GM21576 (cell line): ENCODE measurements around the gene CHMP4A.

Source experiments
- ATAC-seq: cut with Tn5 transposase; IDR thresholded peaks from one replicate; pipeline ENCODE4 v1.9.1; 2021; ENCODE audit warnings: mild to moderate bottlenecking, moderate library complexity; ENCODE audit not compliant: unreplicated experiment

Gene CHMP4A

GRCh38 chr14:24182110-24182882 lies 31.0 kb downstream of the CHMP4A start:
- ATAC-seq, result no peak

DNA sequence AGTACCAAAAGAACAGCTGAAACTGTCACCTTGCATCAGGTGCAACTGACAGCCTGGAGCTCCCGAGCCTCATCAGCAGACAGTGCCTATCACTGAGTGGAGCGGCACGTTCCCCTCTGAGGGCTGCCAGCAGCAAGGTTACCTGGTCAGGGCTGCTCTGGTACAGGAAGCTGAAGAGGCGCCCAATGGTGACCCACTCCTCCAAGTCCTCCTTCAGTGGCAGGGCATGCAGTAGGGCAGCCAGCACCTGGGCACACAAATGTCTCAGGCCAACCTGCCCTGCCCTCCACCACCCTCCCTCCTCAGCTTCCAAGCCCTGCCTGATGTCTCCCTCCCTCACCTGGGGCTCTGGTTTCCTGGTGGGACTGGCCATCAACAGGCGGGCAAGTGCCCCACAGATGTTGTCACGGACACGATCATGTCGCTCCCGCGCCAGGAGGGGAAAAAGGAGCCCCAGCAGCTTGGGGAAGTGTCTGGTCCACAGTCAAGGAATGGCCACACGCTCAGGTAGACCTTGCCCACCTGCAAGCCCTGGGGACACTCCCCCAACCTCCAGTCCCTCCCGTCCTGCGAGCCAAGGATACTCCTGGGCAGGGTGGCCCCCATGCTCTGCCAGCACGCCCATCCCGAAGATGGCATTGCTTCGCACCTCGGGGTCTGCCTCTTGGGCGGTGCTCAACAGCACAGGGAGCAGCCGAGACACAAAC lies 31.8 kb downstream of the CHMP4A start:
- no peak for ATAC-seq

GRCh38 chr14:24179961-24180796 lies 33.1 kb downstream of the CHMP4A start:
- ATAC-seq, result no peak

DNA sequence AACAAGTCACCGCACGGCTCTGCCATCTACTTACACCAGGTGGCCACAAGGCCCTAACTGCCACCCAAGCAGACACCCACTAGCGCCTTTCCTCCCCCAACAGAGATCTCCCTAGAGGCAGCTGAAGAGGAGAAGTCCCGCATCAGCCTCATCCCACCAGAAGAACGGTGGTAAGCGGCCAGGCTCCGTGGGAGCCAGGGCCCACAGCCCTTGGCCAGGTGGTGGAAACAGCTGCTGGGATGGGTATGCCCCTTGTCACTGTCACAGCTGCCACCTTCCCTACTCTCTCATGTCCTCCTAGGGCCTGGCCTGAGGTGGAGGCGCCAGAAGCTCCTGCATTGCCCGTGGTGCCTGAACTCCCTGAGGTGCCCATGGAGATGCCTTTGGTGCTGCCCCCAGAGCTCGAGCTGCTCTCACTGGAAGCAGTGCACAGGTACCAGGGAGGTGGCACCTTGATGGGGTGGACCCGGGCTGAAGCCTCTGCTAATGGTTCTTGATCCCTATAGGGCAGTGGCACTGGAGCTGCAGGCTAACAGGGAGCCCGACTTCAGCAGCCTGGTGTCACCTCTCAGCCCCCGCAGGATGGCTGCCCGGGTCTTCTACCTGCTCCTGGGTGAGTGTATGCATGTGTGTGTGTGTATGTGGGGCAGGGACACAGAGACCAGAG lies 33.9 kb downstream of the CHMP4A start:
- no peak for ATAC-seq

GRCh38 chr14:24178399-24179178 lies 34.7 kb downstream of the CHMP4A start:
- ATAC-seq, result no peak

DNA sequence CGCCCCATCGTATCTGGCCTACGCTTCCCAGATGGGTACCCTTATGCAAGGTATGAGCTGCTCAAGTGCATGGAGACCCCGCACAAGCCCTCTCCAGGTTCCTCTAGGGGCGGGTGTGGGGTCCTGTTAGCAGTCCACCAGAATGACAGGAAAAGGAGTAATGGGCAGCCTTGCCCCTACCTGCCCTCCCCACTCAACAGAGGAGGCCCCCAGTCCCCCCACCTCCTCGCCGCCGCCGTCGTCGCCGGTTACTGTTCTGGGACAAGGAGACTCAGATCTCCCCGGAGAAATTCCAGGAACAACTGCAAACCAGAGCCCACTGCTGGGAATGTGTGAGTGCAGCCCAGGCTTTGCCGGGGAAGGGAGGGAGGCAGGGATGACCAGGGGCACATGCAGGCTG lies 35.4 kb downstream of the CHMP4A start:
- ATAC-seq, result no peak

GRCh38 chr14:24177041-24177825 lies 36.1 kb downstream of the CHMP4A start:
- ATAC-seq, result no peak

- ATAC-seq, result no peak
Observed at GRCh38 chr14:24176599-24176998, 36.7 kb downstream of the CHMP4A start.

DNA sequence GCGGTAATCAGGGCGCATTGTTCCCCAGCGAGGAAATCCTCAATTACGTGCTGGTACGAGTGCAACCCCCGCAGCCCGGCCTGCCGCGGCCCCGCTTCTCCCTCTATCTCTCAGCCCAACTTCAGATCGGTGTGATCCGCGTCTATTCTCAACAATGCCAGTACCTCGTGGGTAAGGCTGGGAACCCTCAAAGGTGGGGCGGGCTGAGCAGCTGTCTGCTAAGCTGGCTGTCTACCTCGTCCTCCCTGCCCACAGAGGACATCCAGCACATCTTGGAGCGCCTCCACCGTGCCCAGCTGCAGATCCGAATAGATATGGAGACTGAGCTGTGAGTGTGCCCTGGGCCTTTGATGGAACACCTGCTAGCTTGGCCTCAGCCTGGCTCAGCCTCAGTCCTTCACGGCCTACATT lies 40.4 kb downstream of the CHMP4A start:
- no peak for ATAC-seq

- ATAC-seq, result no peak
Observed at GRCh38 chr14:24172261-24172860, 40.9 kb downstream of the CHMP4A start.

GRCh38 chr14:24171422-24172260 lies 41.6 kb downstream of the CHMP4A start, which contains the start of gene REC8:
TSS of gene REC8 (plus strand) at chr14:24172080. CDS start at chr14:24172553, 473 bp downstream.
- peak; percentile 83 for ATAC-seq

DNA sequence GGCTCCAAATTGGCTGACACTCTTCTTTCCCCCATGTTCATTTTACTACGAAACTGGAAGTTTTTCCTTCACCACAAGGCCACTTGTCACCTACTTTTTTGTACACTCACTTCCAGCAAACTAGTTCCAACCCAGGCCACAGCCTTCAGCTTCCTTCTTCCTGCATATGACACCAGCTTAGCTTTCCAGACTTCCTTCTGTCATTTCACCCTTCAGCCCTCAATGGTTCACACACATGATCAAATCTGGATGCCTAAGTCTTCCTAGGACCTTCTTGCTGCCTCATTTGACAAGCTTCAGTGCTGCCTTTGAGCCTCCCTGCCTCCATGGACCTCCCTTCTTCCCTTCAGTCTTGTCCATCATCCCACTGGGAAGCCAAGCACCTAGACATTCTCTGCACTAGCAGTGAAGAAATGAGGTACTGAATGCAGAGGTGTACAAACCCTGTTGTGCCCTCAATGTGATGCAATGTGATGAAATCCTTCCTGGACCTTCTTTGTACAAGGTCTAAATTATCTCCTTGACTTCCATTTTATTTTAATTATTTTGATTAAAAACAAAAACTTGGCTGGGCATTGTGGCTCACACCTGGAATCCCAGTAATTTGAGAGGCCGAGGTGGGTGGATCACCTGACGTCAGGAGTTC lies 45.7 kb downstream of the CHMP4A start:
- ATAC-seq, result no peak

DNA sequence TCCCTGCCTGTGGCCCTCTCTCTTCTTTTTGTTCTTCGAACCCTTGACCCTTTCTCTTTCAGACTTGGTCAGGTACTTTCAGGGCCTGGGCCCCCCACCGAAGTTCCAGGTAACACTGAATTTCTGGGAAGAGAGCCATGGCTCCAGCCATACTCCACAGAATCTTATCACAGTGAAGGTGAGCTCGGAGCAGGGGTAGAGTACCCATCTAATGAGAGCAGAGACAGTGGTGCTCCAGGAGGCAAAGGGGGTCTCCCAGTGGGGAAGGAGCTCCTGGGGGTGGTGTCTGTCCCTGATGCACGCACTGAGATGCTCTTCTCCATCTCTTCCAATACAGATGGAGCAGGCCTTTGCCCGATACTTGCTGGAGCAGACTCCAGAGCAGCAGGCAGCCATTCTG lies 47.5 kb downstream of the CHMP4A start:
- no peak for ATAC-seq

DNA sequence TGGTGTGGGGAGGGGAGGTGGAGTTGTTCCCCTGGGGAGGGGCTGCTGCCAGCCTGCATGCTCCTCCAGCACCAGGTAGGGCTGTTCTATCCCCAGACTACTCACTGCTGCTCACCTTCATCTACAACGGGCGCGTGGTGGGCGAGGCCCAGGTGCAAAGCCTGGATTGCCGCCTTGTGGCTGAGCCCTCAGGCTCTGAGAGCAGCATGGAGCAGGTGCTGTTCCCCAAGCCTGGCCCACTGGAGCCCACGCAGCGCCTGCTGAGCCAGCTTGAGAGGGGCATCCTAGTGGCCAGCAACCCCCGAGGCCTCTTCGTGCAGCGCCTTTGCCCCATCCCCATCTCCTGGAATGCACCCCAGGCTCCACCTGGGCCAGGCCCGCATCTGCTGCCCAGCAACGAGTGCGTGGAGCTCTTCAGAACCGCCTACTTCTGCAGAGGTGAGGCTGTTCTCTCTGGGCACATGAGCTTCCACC lies 48.7 kb downstream of the CHMP4A start:
- no peak for ATAC-seq

GRCh38 chr14:24162093-24162492 lies 51.2 kb downstream of the CHMP4A start:
- no peak for ATAC-seq

GRCh38 chr14:24160850-24161804 lies 52.2 kb downstream of the CHMP4A start, which contains the start of gene IRF9:
TSS of gene IRF9 (plus strand) at chr14:24161265. CDS start at chr14:24162145, 880 bp downstream.
- peak; percentile 79 for ATAC-seq
